ENCODE data around the gene SCT. TPM values are rescaled to one million over a fixed set of nuclear protein-coding genes. Genes with fewer than 3 reads are reported as not detected.
"Not testable (repeated sequence)": the region's sequence is repeated elsewhere in the genome, so short reads cannot be mapped to it uniquely, and the experiment has no call there.

The SCT gene
- total and polyA plus RNA-seq, 4 donors, result not detected

GRCh38 chr11:659532-660085, 32.6 kb upstream of the SCT start:
- intact Hi-C loops (cut with DNase I), result loop anchor here in 1 of 2 donors (5.0 kb wide), 1 partner anchor 103 kb away; no protein-coding TSS in a partner anchor
- no peak overlapping the region for H3K4me3 ChIP-seq (ENCODE audit: low read length in 2 of 2)
- ATAC-seq (ENCODE audit: low FRiP score) (no peak), DNase-seq (peak in 1 of 2 donors; percentile 30)
- H3K9me3 ChIP-seq (ENCODE audit: control insufficient read depth, low read length), result no peaks in the 10 kb centered on the region
- H3K27me3 ChIP-seq (ENCODE audit: control insufficient read depth in 1 of 2, insufficient read depth in 2 of 2, low read length in 1 of 2), result no peaks in the 10 kb centered on the region
- no peak overlapping the region for H3K27ac ChIP-seq (ENCODE audit: low read depth in 1 of 2, low read length in 2 of 2)
- H3K36me3 ChIP-seq (ENCODE audit: control insufficient read depth in 1 of 2, insufficient read depth in 2 of 2, low read length in 1 of 2), result peaks cover 0 to 5% of the 10 kb centered on the region in 2 donors
- 91 to 92% methylated on average over 16 of the region's 16 CpGs for WGBS, 2 donors
- no peaks in the 10 kb centered on the region for H3K4me1 ChIP-seq (ENCODE audit: control insufficient read depth in 1 of 2, insufficient read depth in 2 of 2, low read length in 2 of 2)

GRCh38 chr11:657691-658126, 30.7 kb upstream of the SCT start:
- DNase-seq, result no peak
- no peak overlapping the region for H3K27ac ChIP-seq (ENCODE audit: low read depth in 1 of 2, low read length in 2 of 2)
- no peaks in the 10 kb centered on the region for H3K27me3 ChIP-seq (ENCODE audit: control insufficient read depth in 1 of 2, insufficient read depth in 2 of 2, low read length in 1 of 2)
- ATAC-seq (ENCODE audit: low FRiP score), result no peak
- H3K36me3 ChIP-seq (ENCODE audit: control insufficient read depth in 1 of 2, insufficient read depth in 2 of 2, low read length in 1 of 2), result peaks cover 0 to 5% of the 10 kb centered on the region in 2 donors
- intact Hi-C loops (cut with DNase I), result no loop called here
- no peaks in the 10 kb centered on the region for H3K4me1 ChIP-seq (ENCODE audit: control insufficient read depth in 1 of 2, insufficient read depth in 2 of 2, low read length in 2 of 2)
- H3K9me3 ChIP-seq (ENCODE audit: control insufficient read depth, low read length), result no peaks in the 10 kb centered on the region
- 89% methylated on average over 14 of the region's 14 CpGs for WGBS, 2 donors
- no peak overlapping the region for H3K4me3 ChIP-seq (ENCODE audit: low read length in 2 of 2)

DNA sequence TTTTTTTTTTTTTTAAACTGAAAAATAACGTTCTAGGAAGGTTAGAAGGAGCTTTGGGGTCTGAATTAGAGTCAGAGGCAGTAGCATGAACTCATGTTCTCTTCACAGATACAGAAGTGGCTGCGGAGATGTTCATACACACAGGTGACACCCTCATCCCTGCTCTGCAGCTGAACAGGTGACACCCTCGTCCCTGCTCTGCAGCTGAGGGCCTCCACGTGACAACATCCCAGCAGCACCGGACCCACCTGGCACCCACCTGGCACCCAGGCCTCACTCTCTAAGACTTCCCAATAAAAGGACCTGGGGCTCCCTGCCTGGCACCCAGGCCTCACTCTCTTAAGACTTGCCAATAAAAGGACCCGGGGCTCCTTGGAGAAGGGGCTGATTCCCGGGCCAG, 29.9 kb upstream of the SCT start:
- 80 to 82% methylated on average over 7 of the region's 7 CpGs for whole genome bisulfite sequencing, 2 donors
- Histone ChIP-seq H3K4me1 (ENCODE audit: control insufficient read depth in 1 of 2, insufficient read depth in 2 of 2, low read length in 2 of 2) (no peaks in the 10 kb centered on the region), H3K27me3 (ENCODE audit: control insufficient read depth in 1 of 2, insufficient read depth in 2 of 2, low read length in 1 of 2) (no peaks in the 10 kb centered on the region), H3K4me3 (ENCODE audit: low read length in 2 of 2) (no peak overlapping the region), H3K36me3 (ENCODE audit: control insufficient read depth in 1 of 2, insufficient read depth in 2 of 2, low read length in 1 of 2) (peaks cover 0 to 5% of the 10 kb centered on the region in 2 donors), H3K9me3 (ENCODE audit: control insufficient read depth, low read length) (no peaks in the 10 kb centered on the region), H3K27ac (ENCODE audit: low read depth in 1 of 2, low read length in 2 of 2) (no peak overlapping the region)
- ATAC-seq (ENCODE audit: low FRiP score) (no peak), DNase-seq (no peak)
- intact Hi-C loops (cut with DNase I), result no loop called here

GRCh38 chr11:656426-656825, 29.4 kb upstream of the SCT start:
- WGBS, 2 donors, result 89 to 90% methylated on average over 14 of the region's 14 CpGs
- ATAC-seq (ENCODE audit: low FRiP score), result no peak
- H3K27ac ChIP-seq (ENCODE audit: low read depth in 1 of 2, low read length in 2 of 2), result no peak overlapping the region
- H3K27me3 ChIP-seq (ENCODE audit: control insufficient read depth in 1 of 2, insufficient read depth in 2 of 2, low read length in 1 of 2), result no peaks in the 10 kb centered on the region
- peaks cover 0 to 5% of the 10 kb centered on the region in 2 donors for H3K36me3 ChIP-seq (ENCODE audit: control insufficient read depth in 1 of 2, insufficient read depth in 2 of 2, low read length in 1 of 2)
- H3K4me3 ChIP-seq (ENCODE audit: low read length in 2 of 2), result no peak overlapping the region
- DNase-seq, result no peak
- intact Hi-C loops (cut with DNase I), result no loop called here
- H3K4me1 ChIP-seq (ENCODE audit: control insufficient read depth in 1 of 2, insufficient read depth in 2 of 2, low read length in 2 of 2), result no peaks in the 10 kb centered on the region
- H3K9me3 ChIP-seq (ENCODE audit: control insufficient read depth, low read length), result no peaks in the 10 kb centered on the region

- ATAC-seq (ENCODE audit: low FRiP score) (no peak), DNase-seq (no peak)
- Histone ChIP-seq H3K27me3 (ENCODE audit: control insufficient read depth in 1 of 2, insufficient read depth in 2 of 2, low read length in 1 of 2) (no peaks in the 10 kb centered on the region), H3K4me3 (ENCODE audit: low read length in 2 of 2) (no peak overlapping the region), H3K27ac (ENCODE audit: low read depth in 1 of 2, low read length in 2 of 2) (no peak overlapping the region), H3K4me1 (ENCODE audit: control insufficient read depth in 1 of 2, insufficient read depth in 2 of 2, low read length in 2 of 2) (no peaks in the 10 kb centered on the region), H3K9me3 (ENCODE audit: control insufficient read depth, low read length) (no peaks in the 10 kb centered on the region), H3K36me3 (ENCODE audit: control insufficient read depth in 1 of 2, insufficient read depth in 2 of 2, low read length in 1 of 2) (peaks cover 0 to 5% of the 10 kb centered on the region in 2 donors)
- WGBS, 2 donors, result 92 to 95% methylated on average over 30 of the region's 30 CpGs
- intact Hi-C loops (cut with DNase I), result no loop called here
Measured at GRCh38 chr11:655036-655726, 28.2 kb upstream of the SCT start.

DNA sequence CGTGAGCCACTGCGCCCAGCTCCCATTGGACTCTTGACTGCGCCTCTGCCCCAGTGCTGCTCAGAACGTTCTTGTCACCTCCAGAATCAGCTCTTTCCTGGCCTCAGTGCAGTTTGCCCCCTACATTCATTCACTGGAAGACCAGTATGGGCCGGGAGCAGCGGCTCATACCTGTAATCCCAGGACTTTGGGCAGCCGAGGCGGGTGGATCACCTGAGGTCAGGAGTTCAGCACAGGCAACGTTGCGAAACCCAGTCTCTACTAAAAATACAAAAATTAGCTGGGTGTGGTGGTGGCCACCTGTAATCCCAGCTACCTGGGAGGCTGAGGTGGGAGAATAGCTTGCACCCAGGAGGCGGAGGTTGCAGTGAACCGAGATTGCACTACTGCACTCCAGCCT, 27.5 kb upstream of the SCT start:
- DNase-seq; H3K36me3 ChIP-seq (ENCODE audit: control insufficient read depth in 1 of 2, insufficient read depth in 2 of 2, low read length in 1 of 2); H3K9me3 ChIP-seq (ENCODE audit: control insufficient read depth, low read length); H3K27ac ChIP-seq (ENCODE audit: low read depth in 1 of 2, low read length in 2 of 2); H3K27me3 ChIP-seq (ENCODE audit: control insufficient read depth in 1 of 2, insufficient read depth in 2 of 2, low read length in 1 of 2); intact Hi-C loops (cut with DNase I); H3K4me3 ChIP-seq (ENCODE audit: low read length in 2 of 2); H3K4me1 ChIP-seq (ENCODE audit: control insufficient read depth in 1 of 2, insufficient read depth in 2 of 2, low read length in 2 of 2); ATAC-seq (ENCODE audit: low FRiP score): not testable (repeated sequence)
- 92 to 95% methylated on average over 12 of the region's 12 CpGs for WGBS, 2 donors

- 86 to 92% methylated on average over 15 of the region's 15 CpGs for WGBS, 2 donors
- no peak overlapping the region for H3K4me3 ChIP-seq (ENCODE audit: low read length in 2 of 2)
- DNase-seq (no peak), ATAC-seq (ENCODE audit: low FRiP score) (no peak)
- intact Hi-C loops (cut with DNase I), result no loop called here
- H3K36me3 ChIP-seq (ENCODE audit: control insufficient read depth in 1 of 2, insufficient read depth in 2 of 2, low read length in 1 of 2), result no peaks in the 10 kb centered on the region
- no peaks in the 10 kb centered on the region for H3K4me1 ChIP-seq (ENCODE audit: control insufficient read depth in 1 of 2, insufficient read depth in 2 of 2, low read length in 2 of 2)
- no peaks in the 10 kb centered on the region for H3K27me3 ChIP-seq (ENCODE audit: control insufficient read depth in 1 of 2, insufficient read depth in 2 of 2, low read length in 1 of 2)
- no peaks in the 10 kb centered on the region for H3K9me3 ChIP-seq (ENCODE audit: control insufficient read depth, low read length)
- no peak overlapping the region for H3K27ac ChIP-seq (ENCODE audit: low read depth in 1 of 2, low read length in 2 of 2)
Measured at GRCh38 chr11:653837-654236, 26.9 kb upstream of the SCT start.

- intact Hi-C loops (cut with DNase I), result not testable (repeated sequence)
Measured at GRCh38 chr11:653136-653535, 26.2 kb upstream of the SCT start.

DNA sequence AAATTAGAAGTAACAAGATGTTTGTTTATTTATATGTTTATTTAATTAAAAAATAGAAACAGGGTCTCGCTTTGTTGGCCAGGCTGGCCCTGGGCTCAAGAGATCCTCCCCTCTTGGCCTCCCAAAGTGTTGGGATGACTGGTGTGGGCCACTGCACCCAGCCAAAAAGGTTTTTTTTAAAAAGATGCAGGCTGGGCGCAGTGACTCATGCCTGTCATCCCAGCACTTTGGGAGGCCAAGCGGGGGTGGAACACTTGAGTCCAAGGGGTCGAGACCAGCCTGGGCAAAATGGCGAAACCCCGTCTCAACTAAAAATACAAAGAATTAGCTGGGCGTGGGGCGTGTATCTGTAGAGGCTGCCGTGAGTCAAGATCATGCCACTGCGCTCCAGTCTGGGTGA, 23.5 kb upstream of the SCT start:
- intact Hi-C loops (cut with DNase I), result no loop called here
- no peaks in the 10 kb centered on the region for H3K36me3 ChIP-seq (ENCODE audit: control insufficient read depth in 1 of 2, insufficient read depth in 2 of 2, low read length in 1 of 2)
- 90 to 91% methylated on average over 10 of the region's 10 CpGs for WGBS, 2 donors

More at GRCh38 chr11:653136-653535, 26.2 kb upstream of the SCT start:
- not testable (repeated sequence) for H3K27me3 ChIP-seq (ENCODE audit: control insufficient read depth in 1 of 2, insufficient read depth in 2 of 2, low read length in 1 of 2); ATAC-seq (ENCODE audit: low FRiP score); H3K36me3 ChIP-seq (ENCODE audit: control insufficient read depth in 1 of 2, insufficient read depth in 2 of 2, low read length in 1 of 2); H3K4me3 ChIP-seq (ENCODE audit: low read length in 2 of 2); DNase-seq; H3K27ac ChIP-seq (ENCODE audit: low read depth in 1 of 2, low read length in 2 of 2); H3K4me1 ChIP-seq (ENCODE audit: control insufficient read depth in 1 of 2, insufficient read depth in 2 of 2, low read length in 2 of 2); H3K9me3 ChIP-seq (ENCODE audit: control insufficient read depth, low read length)
- 90 to 92% methylated on average over 14 of the region's 14 CpGs for WGBS, 2 donors

More for the DNA sequence above, 23.5 kb upstream of the SCT start:
- ATAC-seq (ENCODE audit: low FRiP score), result no peak
- Histone ChIP-seq H3K9me3 (ENCODE audit: control insufficient read depth, low read length) (no peaks in the 10 kb centered on the region), H3K27ac (ENCODE audit: low read depth in 1 of 2, low read length in 2 of 2) (no peak overlapping the region), H3K4me1 (ENCODE audit: control insufficient read depth in 1 of 2, insufficient read depth in 2 of 2, low read length in 2 of 2) (no peaks in the 10 kb centered on the region), H3K27me3 (ENCODE audit: control insufficient read depth in 1 of 2, insufficient read depth in 2 of 2, low read length in 1 of 2) (no peaks in the 10 kb centered on the region), H3K4me3 (ENCODE audit: low read length in 2 of 2) (no peak overlapping the region)
- DNase-seq, result no peak

Data from aorta (tissue), 5 donors.